HTERT RPE-1 (cell line): Measurements from ENCODE around the gene SIAH1.
"Not testable (repeated sequence)": the region's sequence is repeated elsewhere in the genome, so short reads cannot be mapped to it uniquely, and the experiment has no call there.

ENCODE experiments used
- in situ Hi-C: fragments of 300-500 bp; cut with MboI; formaldehyde crosslinking; loops from 4 replicates; pipeline ENCODE4 v1.14.3; 2020; ENCODE audit warnings: low sequenced_read_pairs

Gene SIAH1

GRCh38 chr16:48335961-48336360, 49.3 kb downstream of the SIAH1 start:
- in situ Hi-C loops = no loop called here

GRCh38 chr16:48334325-48334724, 50.9 kb downstream of the SIAH1 start:
- in situ Hi-C loops = no loop called here

GRCh38 chr16:48332978-48333377, 52.2 kb downstream of the SIAH1 start:
- in situ Hi-C loops = no loop called here

GRCh38 chr16:48330841-48331192, 54.4 kb downstream of the SIAH1 start:
- in situ Hi-C loops = no loop called here

GRCh38 chr16:48330189-48330840, 54.9 kb downstream of the SIAH1 start:
- in situ Hi-C loops = no loop called here

GRCh38 chr16:48329138-48329537, 56.1 kb downstream of the SIAH1 start:
- in situ Hi-C loops = no loop called here

GRCh38 chr16:48326915-48327314, 58.3 kb downstream of the SIAH1 start:
- in situ Hi-C loops = no loop called here

GRCh38 chr16:48323783-48324775, 61.1 kb downstream of the SIAH1 start:
- in situ Hi-C loops = no loop called here

GRCh38 chr16:48321317-48322036, 63.7 kb downstream of the SIAH1 start:
- in situ Hi-C loops = no loop called here

- in situ Hi-C loops = no loop called here
These were observed 66.6 kb downstream of the SIAH1 start for GRCh38 chr16:48318630-48319029.

- in situ Hi-C loops = no loop called here
These were observed 67.4 kb downstream of the SIAH1 start for GRCh38 chr16:48317614-48318315.

GRCh38 chr16:48317026-48317425, 68.2 kb downstream of the SIAH1 start:
- in situ Hi-C loops = no loop called here

GRCh38 chr16:48313905-48314304, 71.3 kb downstream of the SIAH1 start:
- in situ Hi-C loops = not testable (repeated sequence)

- in situ Hi-C loops = no loop called here
These were observed 74.1 kb downstream of the SIAH1 start for GRCh38 chr16:48310908-48311641.
